ELR (cell line): ENCODE measurements around the gene RHBDD2.

Source experiments
- DNase-seq: peaks from one replicate; pipeline ENCODE4 v3.0.0-alpha.2; 2015; ENCODE audit warnings: low read depth

RHBDD2 gene

DNA sequence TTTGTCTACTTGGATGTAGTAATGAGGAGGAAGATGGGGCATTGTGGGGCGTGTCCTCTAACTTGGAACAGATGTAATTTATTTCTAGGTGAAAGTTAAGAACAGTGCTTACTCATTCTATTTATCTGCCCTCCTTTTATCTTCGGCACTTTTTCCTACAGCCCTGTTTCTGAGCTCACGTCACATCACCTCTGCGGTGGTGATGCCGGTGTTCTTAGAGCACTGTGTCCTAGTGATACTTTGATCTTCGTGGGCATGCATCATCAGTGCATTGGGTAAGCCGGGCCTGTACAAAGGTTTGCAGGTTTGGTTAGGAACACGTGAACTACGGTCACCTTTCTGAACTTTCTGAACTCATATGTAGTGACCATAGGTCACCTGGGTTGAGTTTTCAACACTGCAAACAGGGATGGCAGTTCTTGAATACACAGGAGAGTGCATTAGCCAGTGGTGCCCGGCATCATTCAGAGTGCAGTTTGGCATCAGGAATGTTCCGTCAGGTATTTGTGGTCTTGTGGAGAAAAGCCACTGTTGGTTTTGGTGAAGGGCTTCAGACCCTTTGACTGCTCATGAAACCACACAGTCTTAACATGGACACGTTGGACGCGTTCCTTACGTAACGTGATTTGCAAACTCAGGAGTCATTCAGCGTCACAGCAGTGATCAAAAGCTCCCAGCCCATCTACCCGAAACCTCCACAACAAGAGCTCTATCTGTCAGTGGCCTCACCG, 41.8 kb downstream of the RHBDD2 start:
- DNase-seq, result no peak

DNA sequence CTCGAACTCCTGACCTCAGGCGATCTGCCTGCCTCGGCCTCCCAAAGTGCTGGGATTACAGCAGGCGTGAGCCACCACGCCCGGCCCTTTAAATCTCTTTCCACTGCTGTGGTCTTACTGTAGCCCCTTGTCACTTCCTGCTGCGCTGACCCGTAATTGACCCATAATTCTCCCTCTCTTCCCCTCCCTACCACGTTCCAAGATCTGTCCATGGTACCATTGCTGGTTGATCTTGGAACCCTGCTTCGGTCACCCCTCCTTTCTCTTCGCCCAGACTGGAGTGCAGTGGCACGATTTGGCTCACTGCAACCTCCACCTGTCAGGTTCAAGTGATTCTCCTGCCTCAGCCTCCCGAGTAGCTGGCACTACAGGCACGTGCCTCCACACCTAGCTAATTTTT, 42.6 kb downstream of the RHBDD2 start:
- no peak for DNase-seq

DNA sequence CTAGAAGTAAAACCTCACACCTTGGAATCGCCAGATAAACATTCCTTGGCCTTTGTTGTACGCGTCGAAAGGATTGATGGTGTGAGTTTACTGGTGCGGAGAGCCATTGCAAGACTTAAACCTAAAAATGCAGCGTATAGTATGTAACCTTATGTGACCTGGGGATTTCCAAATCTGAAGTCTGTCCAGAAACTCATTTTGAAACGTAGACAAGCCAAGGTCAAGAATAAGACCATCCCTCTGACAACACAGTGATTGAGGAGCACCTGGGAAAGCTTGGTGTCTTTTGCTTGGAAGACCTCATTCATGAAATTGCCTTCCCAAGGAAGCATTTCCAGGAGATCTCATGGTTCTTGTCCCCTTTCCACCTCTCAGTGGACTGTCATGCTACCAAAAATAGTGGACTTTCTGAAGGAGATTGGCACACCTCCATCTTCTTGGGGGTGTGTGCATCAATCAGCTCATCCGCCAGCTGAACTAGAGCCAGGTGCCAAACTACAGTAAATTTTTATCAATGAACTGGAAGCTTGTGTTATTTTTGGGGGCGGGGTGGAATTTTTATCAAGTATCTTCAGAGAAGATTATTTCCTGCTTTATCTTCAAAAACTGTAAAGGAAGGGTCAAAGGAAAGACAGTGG, 44.3 kb downstream of the RHBDD2 start:
- no peak for DNase-seq

DNA sequence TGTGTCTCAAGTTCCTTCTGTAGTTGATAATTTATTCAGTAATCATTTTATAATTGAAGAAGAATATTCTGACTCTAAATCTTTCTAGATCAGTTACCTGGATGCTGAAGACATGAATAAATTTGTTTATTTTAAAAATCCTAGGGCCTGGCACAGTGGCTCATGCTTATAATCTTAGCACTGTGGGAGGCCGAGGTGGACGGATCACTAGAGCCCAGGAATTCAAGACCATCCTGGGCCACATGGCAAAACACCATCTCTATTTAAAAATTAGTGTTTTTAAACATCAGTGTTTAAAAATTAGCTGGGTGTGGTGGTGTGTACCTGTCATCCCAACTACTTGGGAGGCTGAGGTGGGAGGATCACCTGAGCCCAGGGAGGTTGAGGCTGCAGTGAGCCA, 45.4 kb downstream of the RHBDD2 start:
- DNase-seq, result no peak

GRCh38 chr7:75924889-75925288, 46.1 kb downstream of the RHBDD2 start:
- DNase-seq, result no peak

DNA sequence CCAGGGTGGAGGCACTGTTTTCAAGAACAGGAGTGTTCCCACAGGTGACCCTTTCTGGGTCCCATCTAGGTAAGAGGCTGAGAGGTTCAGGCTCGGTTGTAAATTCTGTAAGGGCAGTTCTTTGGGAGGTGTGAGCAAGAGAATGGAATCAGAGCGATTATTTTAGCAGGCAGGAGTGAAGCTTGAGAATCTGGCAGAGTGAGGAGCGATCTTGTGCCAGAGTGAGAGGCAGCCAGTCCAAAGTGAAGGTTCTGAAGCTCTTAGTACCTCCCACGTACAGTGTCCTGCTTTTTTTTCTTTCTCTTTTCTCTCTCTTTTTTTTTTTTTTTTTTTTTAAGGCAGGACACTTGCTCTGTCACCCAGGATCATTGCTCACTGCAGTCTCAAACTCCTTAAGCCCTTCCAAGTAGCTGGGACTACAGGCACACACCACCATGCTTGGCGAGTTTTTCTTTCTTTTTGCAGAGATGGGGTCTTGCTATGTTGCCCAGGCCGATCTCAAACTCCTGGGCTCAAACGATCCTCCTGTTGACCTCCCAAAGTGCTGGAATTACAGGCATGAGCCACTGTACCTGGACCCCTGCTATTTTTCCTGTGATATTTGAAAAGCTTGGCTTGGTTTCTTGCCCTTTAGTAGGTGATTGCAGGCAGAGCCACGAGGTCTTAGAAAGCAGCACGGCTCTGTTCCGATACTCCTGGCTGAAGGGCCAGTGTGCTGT, 47.0 kb downstream of the RHBDD2 start:
- no peak for DNase-seq

DNA sequence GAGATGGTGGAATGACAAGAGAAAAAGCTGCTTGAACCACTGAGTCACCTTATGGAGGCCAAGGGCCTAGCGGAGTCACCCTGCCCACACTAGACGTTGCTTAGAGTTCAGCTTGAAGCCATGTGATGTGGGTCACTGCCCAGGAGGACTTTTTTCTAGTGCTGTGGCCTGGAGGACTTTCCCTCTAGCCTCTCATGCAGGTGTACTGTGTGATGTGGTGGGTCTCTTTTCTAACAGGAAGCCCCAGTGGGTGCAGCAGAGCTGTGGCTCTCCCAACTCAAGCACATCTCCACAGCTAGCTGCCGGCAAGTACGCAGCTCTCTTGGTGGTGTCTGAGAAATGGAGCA, 49.7 kb downstream of the RHBDD2 start:
- DNase-seq, result no peak

GRCh38 chr7:75931680-75932079, 52.8 kb downstream of the RHBDD2 start:
- DNase-seq, result no peak

GRCh38 chr7:75937958-75938786, 59.3 kb downstream of the RHBDD2 start:
- DNase-seq, result peak; percentile 90
